Liver (tissue), 9 donors: ENCODE results near the gene PRKCSH. TPM values are rescaled to one million over a fixed set of nuclear protein-coding genes. Genes with fewer than 3 reads are reported as not detected.
"Not testable (repeated sequence)": the region's sequence is repeated elsewhere in the genome, so short reads cannot be mapped to it uniquely, and the experiment has no call there.

Experiments used
- DNase-seq: peaks from one replicate; pipeline ENCODE4 v3.0.0-alpha.2; 2017; ENCODE audit warnings: low spot score
- H3K27ac ChIP-seq, 2 donors: one replicate each; pipeline ENCODE4 v1.7.0; 2013; ENCODE audit warnings: inconsistent platforms in 2 of 2, low read length in 2 of 2, control low read depth in 1 of 2, low read depth in 1 of 2, mild to moderate bottlenecking in 1 of 2
- H3K27me3 ChIP-seq, 4 donors: one replicate each; pipeline versions ENCODE4 v1.6.1 to v1.7.0; 2013; ENCODE audit warnings: low read length in 3 of 4, inconsistent platforms in 1 of 4, mild to moderate bottlenecking in 1 of 4, moderate library complexity in 1 of 4; ENCODE audit not compliant: control insufficient read depth in 4 of 4, insufficient read depth in 4 of 4
- H3K36me3 ChIP-seq, 4 donors: one replicate each; pipeline versions ENCODE4 v1.6.1 to v1.7.0; 2013; ENCODE audit warnings: low read length in 3 of 4, mild to moderate bottlenecking in 3 of 4, low read depth in 1 of 4, moderate library complexity in 1 of 4; ENCODE audit not compliant: control insufficient read depth in 4 of 4, insufficient read depth in 3 of 4
- H3K4me1 ChIP-seq, 4 donors: one replicate each; pipeline versions ENCODE4 v1.6.1 to v1.7.0; 2013; ENCODE audit warnings: low read length in 3 of 4, mild to moderate bottlenecking in 3 of 4, moderate library complexity in 1 of 4; ENCODE audit not compliant: control insufficient read depth in 4 of 4, insufficient read depth in 4 of 4
- H3K4me3 ChIP-seq, 3 donors: one replicate each; pipeline versions ENCODE4 v1.6.1 to v1.7.0; 2013; ENCODE audit warnings: low read length in 3 of 3, control low read depth in 1 of 3, low read depth in 1 of 3, mild to moderate bottlenecking in 1 of 3
- H3K9ac ChIP-seq, 2 donors: one replicate each; pipeline ENCODE4 v1.7.0; 2013; ENCODE audit warnings: low read length in 2 of 2, mild to moderate bottlenecking in 2 of 2, moderate library complexity in 2 of 2, control low read depth in 1 of 2, low read depth in 1 of 2
- H3K9me3 ChIP-seq, 4 donors: one replicate each; pipeline versions ENCODE4 v1.6.1 to v1.7.0; 2013; ENCODE audit warnings: low read length in 3 of 4; ENCODE audit not compliant: control insufficient read depth in 4 of 4
- ATF3 ChIP-seq: IDR thresholded peaks from 2 replicates; pipeline ENCODE4 v1.6.1; 2016; ENCODE audit warnings: antibody characterized with exemption
- CTCF ChIP-seq: fragments of 150-350 bp; IDR thresholded peaks from 2 replicates; pipeline ENCODE4 v1.5.1; 2017; ENCODE audit warnings: improper control_type of control experiment, low read depth, low read length; ENCODE audit not compliant: missing input control
- EGR1 ChIP-seq, 2 donors: IDR thresholded peaks; 2 replicates each; pipeline ENCODE4 v1.6.1; 2016 to 2018; ENCODE audit warnings: antibody characterized with exemption in 2 of 2, low read depth in 2 of 2
- FOXA1 ChIP-seq: IDR thresholded peaks from 2 replicates; pipeline ENCODE4 v1.6.1; 2016; ENCODE audit warnings: antibody characterized with exemption
- FOXA2 ChIP-seq: IDR thresholded peaks from 2 replicates; pipeline ENCODE4 v1.6.1; 2016; ENCODE audit warnings: antibody characterized with exemption
- GABPA ChIP-seq, 2 donors: IDR thresholded peaks in 1 of 2; conservative IDR thresholded peaks in 1 of 2; 2 replicates each; pipeline ENCODE4 v1.6.1; 2016; ENCODE audit warnings: antibody characterized with exemption in 2 of 2, mild to moderate bottlenecking in 1 of 2, moderate library complexity in 1 of 2
- HNF4A ChIP-seq, 2 donors: conservative IDR thresholded peaks; 2 replicates each; pipeline ENCODE4 v1.6.1; 2016; ENCODE audit warnings: antibody characterized with exemption in 2 of 2, mild to moderate bottlenecking in 2 of 2
- HNF4G ChIP-seq: IDR thresholded peaks from 2 replicates; pipeline ENCODE4 v1.6.1; 2016; ENCODE audit warnings: antibody characterized with exemption
- JUND ChIP-seq, 2 donors: IDR thresholded peaks; 2 replicates each; pipeline ENCODE4 v1.6.1; 2016; ENCODE audit warnings: antibody characterized with exemption in 2 of 2
- MAX ChIP-seq: IDR thresholded peaks from 2 replicates; pipeline ENCODE4 v1.6.1; 2016; ENCODE audit warnings: antibody characterized with exemption
- NR2F2 ChIP-seq: IDR thresholded peaks from 2 replicates; pipeline ENCODE4 v1.6.1; 2016; ENCODE audit warnings: antibody characterized with exemption
- RAD21 ChIP-seq, 2 donors: IDR thresholded peaks; 2 replicates each; pipeline ENCODE4 v1.6.1; 2016; ENCODE audit warnings: antibody characterized with exemption in 2 of 2, mild to moderate bottlenecking in 2 of 2
- REST ChIP-seq: IDR thresholded peaks from 2 replicates; pipeline ENCODE4 v1.6.1; 2016; ENCODE audit warnings: antibody characterized with exemption, mild to moderate bottlenecking
- RXRA ChIP-seq, 2 donors: IDR thresholded peaks; 2 replicates each; pipeline ENCODE4 v1.6.1; 2017 to 2018; ENCODE audit warnings: antibody characterized with exemption in 2 of 2, mild to moderate bottlenecking in 1 of 2
- SP1 ChIP-seq: IDR thresholded peaks from 2 replicates; pipeline ENCODE4 v1.6.1; 2018; ENCODE audit warnings: antibody characterized with exemption, mild to moderate bottlenecking
- TAF1 ChIP-seq: conservative IDR thresholded peaks from 2 replicates; pipeline ENCODE4 v1.6.1; 2016; ENCODE audit warnings: antibody characterized with exemption, mild to moderate bottlenecking
- YY1 ChIP-seq: IDR thresholded peaks from 2 replicates; pipeline ENCODE4 v1.6.1; 2016; ENCODE audit warnings: antibody characterized with exemption, mild to moderate bottlenecking
- WGBS: extraction: QIAGEN DNeasy Blood & Tissue Kit; methylation state at CpG from one replicate; pipeline ENCODE4 v1.1.7; 2013; 5-methylcytosine and 5-hydroxymethylcytosine counted together
- polyA plus RNA-seq, 2 donors: library from polyadenylated mRNA; stranded (reverse) in 1 of 2; unstranded in 1 of 2; fragments of 200-250 nt in 1 of 2; fragments of >200 nt in 1 of 2; fragmentation: Nextera tagmentation in 1 of 2; extraction: Ambion mirVana in 1 of 2; gene quantifications; one replicate each; pipeline versions ENCODE4 v1.2.1 to v1.2.3, GENCODE V29; 2013 to 2015
- total RNA-seq, 2 donors: library from RNA; depleted of rRNA; stranded (reverse); fragments of >200 nt; gene quantifications; one replicate each; pipeline ENCODE4 v1.2.3, GENCODE V29; 2014
- TF ChIP-seq, protein P1 (sequence below): IDR thresholded peaks from 2 replicates; pipeline ENCODE4 v1.6.1; 2016; ENCODE audit warnings: antibody characterized with exemption
- donor health status: healthy.
- donor health status: healthy.
- donor health status: healthy.
- donor health status: healthy.
- donor health status: healthy.

PRKCSH gene
- total and polyA plus RNA-seq, 4 donors: 42.9 to 165 (median 78.3) TPM

- no peaks in the 10 kb centered on the region for H3K9me3 ChIP-seq
- H3K9ac ChIP-seq: no peak overlapping the region
- H3K27me3 ChIP-seq: no peaks in the 10 kb centered on the region
- no peaks in the 10 kb centered on the region for H3K4me1 ChIP-seq
- WGBS: 86% methylated on average over 19 of the region's 19 CpGs
- H3K36me3 ChIP-seq: no peaks in the 10 kb centered on the region
- H3K27ac ChIP-seq: no peak overlapping the region
- no peak for DNase-seq
- TF ChIP-seq CTCF (no peak), NR2F2 (no peak), FOXA1 (no peak), ATF3 (no peak), FOXA2 (no peak), RAD21 (IDR thresholded peaks at IDR 0.05) (no peak), EGR1 (IDR thresholded peaks at IDR 0.05; ENCODE audit: low read depth in 2 of 2) (no peak), HNF4G (no peak), SP1 (no peak), RXRA (IDR thresholded peaks at IDR 0.05) (no peak), GABPA (IDR thresholded peaks at IDR 0.05 in 1 of 2, conservative IDR thresholded peaks at IDR 0.05 in 1 of 2) (no peak), HNF4A (conservative IDR thresholded peaks at IDR 0.05) (no peak), TAF1 (no peak), MAX (no peak), JUND (IDR thresholded peaks at IDR 0.05) (no peak), REST (no peak), YY1 (no peak)
- TF ChIP-seq, protein P1, sequence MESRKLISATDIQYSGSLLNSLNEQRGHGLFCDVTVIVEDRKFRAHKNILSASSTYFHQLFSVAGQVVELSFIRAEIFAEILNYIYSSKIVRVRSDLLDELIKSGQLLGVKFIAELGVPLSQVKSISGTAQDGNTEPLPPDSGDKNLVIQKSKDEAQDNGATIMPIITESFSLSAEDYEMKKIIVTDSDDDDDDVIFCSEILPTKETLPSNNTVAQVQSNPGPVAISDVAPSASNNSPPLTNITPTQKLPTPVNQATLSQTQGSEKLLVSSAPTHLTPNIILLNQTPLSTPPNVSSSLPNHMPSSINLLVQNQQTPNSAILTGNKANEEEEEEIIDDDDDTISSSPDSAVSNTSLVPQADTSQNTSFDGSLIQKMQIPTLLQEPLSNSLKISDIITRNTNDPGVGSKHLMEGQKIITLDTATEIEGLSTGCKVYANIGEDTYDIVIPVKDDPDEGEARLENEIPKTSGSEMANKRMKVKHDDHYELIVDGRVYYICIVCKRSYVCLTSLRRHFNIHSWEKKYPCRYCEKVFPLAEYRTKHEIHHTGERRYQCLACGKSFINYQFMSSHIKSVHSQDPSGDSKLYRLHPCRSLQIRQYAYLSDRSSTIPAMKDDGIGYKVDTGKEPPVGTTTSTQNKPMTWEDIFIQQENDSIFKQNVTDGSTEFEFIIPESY: no peak
- H3K4me3 ChIP-seq: no peak overlapping the region
Measured at GRCh38 chr19:11458236-11458900, 22.9 kb downstream of the PRKCSH start.

- not testable (repeated sequence) for H3K27me3 ChIP-seq, H3K9me3 ChIP-seq, H3K4me1 ChIP-seq, DNase-seq, H3K4me3 ChIP-seq, H3K9ac ChIP-seq, H3K27ac ChIP-seq, H3K36me3 ChIP-seq
- 78% methylated on average over 11 of the region's 11 CpGs for WGBS
Measured at GRCh38 chr19:11458912-11459311, 23.5 kb downstream of the PRKCSH start.
